T-helper 9 cell (primary cell): ENCODE results near the gene BMP2K.
"Not testable (repeated sequence)": the region's sequence is repeated elsewhere in the genome, so short reads cannot be mapped to it uniquely, and the experiment has no call there.

ENCODE experiments used
- DNase-seq: peaks from one replicate; pipeline ENCODE4 v3.0.0-alpha.2; 2020

The BMP2K gene

GRCh38 chr4:78868712-78869111 lies 92.6 kb downstream of the BMP2K start:
- DNase-seq, result not testable (repeated sequence)

- DNase-seq, result no peak
Measured at GRCh38 chr4:78870056-78870455, 93.9 kb downstream of the BMP2K start.

- DNase-seq, result no peak
Measured at GRCh38 chr4:78876568-78877320, 100.6 kb downstream of the BMP2K start.

GRCh38 chr4:78878031-78878430 lies 101.9 kb downstream of the BMP2K start:
- DNase-seq, result no peak

- no peak for DNase-seq
Measured at GRCh38 chr4:78880874-78881492, 104.8 kb downstream of the BMP2K start.

- DNase-seq, result no peak
Measured at GRCh38 chr4:78885598-78885997, 109.4 kb downstream of the BMP2K start.

GRCh38 chr4:78889955-78890354 lies 113.8 kb downstream of the BMP2K start:
- no peak for DNase-seq

GRCh38 chr4:78899302-78899701 lies 123.2 kb downstream of the BMP2K start:
- no peak for DNase-seq

GRCh38 chr4:78901882-78902281 lies 125.7 kb downstream of the BMP2K start:
- DNase-seq, result no peak

- no peak for DNase-seq
Measured at GRCh38 chr4:78902298-78902697, 126.1 kb downstream of the BMP2K start.

- no peak for DNase-seq
Measured at GRCh38 chr4:78904143-78904542, 128.0 kb downstream of the BMP2K start.

- DNase-seq, result no peak
Measured at GRCh38 chr4:78907638-78908037, 131.5 kb downstream of the BMP2K start.

GRCh38 chr4:78908974-78909373 lies 132.8 kb downstream of the BMP2K start:
- not testable (repeated sequence) for DNase-seq

GRCh38 chr4:78910612-78911011 lies 134.5 kb downstream of the BMP2K start:
- no peak for DNase-seq

- no peak for DNase-seq
Measured at GRCh38 chr4:78922207-78922606, 146.1 kb downstream of the BMP2K start.

- no peak for DNase-seq
Measured at GRCh38 chr4:78923464-78924312, 147.5 kb downstream of the BMP2K start.

GRCh38 chr4:78926826-78927225 lies 150.7 kb downstream of the BMP2K start:
- no peak for DNase-seq

GRCh38 chr4:78928835-78929234 lies 152.7 kb downstream of the BMP2K start:
- DNase-seq, result no peak

- no peak for DNase-seq
Measured at GRCh38 chr4:78930016-78930629, 154.0 kb downstream of the BMP2K start.

- no peak for DNase-seq
Measured at GRCh38 chr4:78936989-78937388, 160.8 kb downstream of the BMP2K start.

- DNase-seq, result no peak
Measured at GRCh38 chr4:78937837-78938236, 161.7 kb downstream of the BMP2K start.

- DNase-seq, result no peak
Measured at GRCh38 chr4:78938474-78938867, 162.3 kb downstream of the BMP2K start.
